GM18909 (cell line): Measurements from ENCODE around the gene MX1.
A peak's percentile ranks its signal among the peaks of the same experiment; 100 is the strongest.

Experiments used
- ATAC-seq: cut with Tn5 transposase; IDR thresholded peaks from one replicate; pipeline ENCODE4 v1.9.1; 2021; ENCODE audit warnings: mild to moderate bottlenecking; ENCODE audit not compliant: unreplicated experiment, poor library complexity

The MX1 gene

GRCh38 chr21:41458559-41458958, 32.5 kb downstream of the MX1 start:
- ATAC-seq: no peak

DNA sequence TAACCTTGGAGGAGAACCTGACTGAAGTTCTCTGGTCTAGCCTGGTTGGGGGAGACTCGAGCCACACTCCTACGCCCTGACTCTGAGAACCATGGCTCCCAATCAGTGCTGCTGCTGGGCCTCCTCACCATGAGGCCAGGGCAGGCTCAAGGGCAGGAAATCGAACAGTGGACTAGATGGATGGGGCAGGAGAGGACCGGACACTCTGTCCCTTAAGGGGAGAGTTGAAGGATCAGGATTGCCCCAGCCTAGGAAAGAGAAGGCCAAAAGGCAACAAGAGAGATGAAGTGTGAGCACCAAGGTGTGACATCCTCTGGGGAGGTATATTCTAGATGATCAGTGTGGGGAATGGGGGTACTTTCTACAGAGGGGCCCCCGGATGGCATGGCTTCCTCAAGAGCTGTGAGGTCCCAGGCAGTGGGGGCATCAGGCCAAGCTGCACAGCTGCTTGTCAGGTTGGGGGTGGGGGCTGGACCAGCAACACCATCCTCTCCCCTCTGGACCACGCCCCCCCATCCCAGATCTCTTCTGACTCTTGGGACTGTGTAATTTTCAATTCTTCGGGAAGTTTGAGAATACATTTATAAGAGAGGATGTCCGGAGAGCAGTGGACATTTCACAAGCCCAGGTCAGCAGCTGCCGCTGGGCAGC, 34.0 kb downstream of the MX1 start:
- ATAC-seq: no peak

DNA sequence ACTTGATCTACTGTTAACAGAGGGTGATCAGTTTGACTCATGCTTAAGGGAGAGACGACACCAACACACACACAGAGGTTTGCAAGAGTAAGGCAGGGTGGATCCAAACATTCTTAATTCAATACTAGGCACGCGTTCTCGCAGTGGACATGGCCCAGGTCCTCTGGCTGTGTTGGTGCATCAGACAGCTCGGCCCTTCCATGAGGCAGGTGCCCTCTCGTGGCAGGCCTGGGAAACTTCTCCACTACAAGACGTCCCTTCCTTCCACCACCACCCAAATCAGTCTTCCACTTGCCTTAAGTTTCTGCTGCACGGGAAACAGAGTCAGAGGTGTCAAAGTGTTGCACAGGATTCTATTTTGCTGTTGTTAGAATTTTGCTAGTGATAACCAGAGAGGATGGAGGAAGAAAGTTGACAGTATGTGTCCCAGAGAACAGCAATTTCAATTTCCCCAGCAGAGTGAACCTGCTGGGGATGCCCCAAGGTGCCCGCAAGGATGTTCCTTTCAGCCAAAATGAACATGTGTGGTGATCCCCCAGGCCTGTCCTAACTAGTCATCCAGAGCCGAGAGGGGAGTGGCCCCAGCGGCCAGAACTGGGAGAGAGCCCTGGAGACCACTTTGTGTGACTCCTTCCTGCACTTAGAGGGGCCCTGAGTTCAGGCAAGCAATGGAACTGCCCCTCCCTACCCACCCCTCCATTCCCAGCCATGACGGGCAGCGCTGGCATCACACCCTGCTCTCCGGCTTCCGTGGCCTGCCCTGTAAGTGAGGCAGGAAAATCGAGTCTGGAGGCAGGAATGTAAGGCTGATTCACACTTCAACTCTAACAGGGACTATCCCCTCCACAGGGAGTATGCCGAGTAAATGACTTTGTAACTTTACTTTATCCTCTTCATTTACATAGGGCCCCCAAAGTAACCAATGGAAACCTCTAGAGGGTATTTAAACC, 34.8 kb downstream of the MX1 start:
- peak; percentile 56 for ATAC-seq

GRCh38 chr21:41465176-41465781, 39.2 kb downstream of the MX1 start:
- ATAC-seq: no peak

- ATAC-seq: no peak
These were observed 40.2 kb downstream of the MX1 start for GRCh38 chr21:41466024-41466820.

DNA sequence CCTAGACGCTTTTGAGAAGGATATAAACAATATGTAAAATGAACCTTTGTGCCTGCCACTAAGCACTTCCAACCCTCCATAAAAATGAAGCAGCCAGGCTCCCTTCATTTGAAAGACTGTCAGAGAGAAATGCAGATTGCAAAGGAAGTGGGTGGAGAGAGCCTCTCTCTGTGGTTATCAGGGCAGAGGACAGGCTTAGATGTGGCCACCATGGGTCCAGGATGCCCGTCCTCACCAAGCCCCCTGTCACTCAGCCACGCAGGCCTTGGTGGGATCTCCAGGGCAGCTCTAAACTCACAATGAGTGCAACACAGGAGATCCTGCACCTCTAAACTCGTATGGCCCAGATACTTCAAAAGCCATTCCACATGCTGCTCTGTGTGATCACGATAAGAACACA, 44.0 kb downstream of the MX1 start:
- ATAC-seq: no peak

- ATAC-seq: no peak
These were observed 46.9 kb downstream of the MX1 start for GRCh38 chr21:41472753-41473548.

- no peak for ATAC-seq
These were observed 49.8 kb downstream of the MX1 start for GRCh38 chr21:41475714-41476420.

- ATAC-seq: no peak
These were observed 51.7 kb downstream of the MX1 start for GRCh38 chr21:41477641-41478318.

DNA sequence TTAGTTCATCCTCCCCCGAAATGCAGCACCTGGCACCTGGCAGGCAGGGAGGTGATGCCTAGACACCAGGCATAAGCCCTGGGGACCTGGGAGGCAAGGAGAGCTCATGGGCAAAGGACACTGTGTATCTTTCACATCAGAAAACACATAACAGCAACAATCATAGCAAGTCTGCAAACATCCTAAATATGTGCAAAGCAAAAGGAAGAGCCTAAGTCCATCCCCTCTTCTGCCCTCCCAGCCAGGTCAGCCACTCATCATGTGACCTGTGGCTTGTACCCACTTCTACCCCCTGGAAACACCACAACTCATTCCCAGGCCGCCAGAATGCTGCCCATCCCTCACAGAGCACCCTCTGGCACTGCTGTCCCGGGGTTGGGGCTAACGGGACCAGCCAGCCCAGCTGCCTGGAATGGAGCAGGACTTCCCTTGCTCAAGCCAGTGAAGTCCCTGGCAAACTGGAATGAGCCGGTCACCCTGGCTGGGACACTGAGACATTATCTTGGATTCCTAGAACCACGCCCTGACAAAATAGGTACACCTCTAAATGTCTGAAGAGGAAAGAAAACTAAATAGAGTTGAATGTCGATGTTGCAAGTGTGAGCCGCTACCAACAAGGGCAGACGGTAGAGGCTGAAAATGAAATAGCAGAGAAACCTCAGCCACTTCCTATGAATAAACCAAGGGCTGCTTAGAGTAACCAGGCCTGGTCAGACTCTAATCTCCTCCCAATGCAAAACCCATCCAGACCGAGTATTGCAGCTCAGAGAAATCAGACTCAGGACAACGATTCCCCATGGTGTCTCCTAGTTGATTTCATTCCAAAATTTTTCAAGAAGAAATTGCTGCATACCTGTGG, 52.5 kb downstream of the MX1 start:
- no peak for ATAC-seq

GRCh38 chr21:41479686-41480085, 53.6 kb downstream of the MX1 start:
- no peak for ATAC-seq

DNA sequence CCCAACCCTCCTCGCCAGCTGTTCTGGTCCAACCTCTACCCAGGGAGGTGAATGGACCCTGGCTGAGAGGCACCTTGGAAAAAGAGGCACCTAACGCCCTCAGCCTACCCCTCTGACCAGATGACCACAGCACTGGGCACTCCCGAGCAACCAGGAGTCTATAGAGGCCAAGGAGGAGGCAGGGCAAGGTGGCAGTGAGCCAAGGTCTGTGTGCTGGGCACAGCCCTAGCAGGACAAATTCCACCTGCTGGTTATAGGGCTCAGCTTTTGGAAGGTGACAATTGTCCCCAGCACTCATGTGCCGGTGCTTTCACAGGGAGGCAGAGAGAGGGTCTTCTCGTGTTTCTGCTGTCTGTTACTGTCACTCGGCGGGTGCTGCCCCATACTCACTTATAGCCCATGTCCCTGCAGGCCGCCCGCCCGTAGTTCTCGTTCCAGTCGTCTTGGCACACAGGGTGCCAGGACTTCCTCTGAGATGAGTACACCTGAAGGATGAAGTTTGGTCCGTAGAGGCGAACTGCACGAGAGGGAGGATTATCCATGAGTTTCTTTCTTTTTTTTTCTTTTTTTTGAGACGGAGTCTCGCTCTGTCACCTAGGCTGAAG, 54.1 kb downstream of the MX1 start:
- ATAC-seq: no peak

DNA sequence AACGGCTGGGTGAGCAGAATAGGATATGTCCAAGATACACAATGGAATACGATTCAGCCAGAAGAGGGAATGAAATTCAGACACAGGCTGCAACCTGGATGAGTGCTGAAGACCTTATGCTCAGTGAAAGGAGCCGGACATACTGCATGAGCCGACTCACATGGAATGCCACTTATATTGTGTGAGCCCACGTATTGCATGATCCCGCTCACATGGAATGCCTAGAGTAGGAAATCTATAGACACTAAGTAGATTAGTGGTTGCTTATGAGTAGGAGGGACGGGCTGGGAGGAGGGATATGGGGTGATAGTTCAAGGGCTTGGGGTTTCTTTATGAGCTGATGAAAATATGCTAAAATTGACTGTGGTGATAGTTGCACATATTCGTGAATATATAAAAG, 55.2 kb downstream of the MX1 start:
- no peak for ATAC-seq

DNA sequence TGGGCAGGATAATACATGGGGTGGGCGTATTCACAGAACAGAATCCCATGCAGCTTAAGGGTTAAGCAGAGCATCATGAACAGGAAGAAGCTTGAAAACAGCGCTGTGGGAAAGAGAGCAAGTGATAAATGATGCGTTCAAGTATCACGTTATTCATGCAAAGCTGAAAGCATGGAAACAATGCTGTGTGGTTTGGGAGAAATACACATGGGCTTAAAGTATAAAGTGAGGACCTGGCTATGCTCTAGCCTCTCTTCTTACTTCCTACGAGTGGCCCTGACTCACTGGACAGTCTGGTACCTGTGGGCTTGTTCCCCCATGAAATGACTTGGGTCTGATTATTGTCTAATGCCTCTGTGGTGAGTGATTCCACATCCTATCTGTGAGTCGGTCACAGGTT, 56.3 kb downstream of the MX1 start:
- no peak for ATAC-seq

GRCh38 chr21:41482980-41483379, 56.9 kb downstream of the MX1 start:
- no peak for ATAC-seq

DNA sequence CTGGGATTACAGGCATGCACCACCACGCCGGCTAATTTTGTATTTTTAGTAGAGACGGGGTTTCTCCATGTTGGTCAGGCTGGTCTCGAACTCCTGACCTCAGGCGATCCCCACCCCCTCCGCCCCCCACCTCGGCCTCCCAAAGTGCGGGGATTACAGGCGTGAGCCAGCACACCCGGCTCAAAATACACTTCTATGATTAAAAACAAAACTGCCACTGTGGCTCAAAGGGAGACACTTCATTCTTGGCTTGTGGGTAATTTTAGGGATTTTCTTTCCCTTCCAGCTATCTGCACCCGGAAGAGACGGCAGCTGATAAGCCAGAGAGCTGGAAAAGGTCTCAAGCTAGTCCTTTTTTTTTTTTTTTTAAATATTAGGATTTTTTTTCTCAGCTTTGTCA, 57.4 kb downstream of the MX1 start:
- no peak for ATAC-seq

GRCh38 chr21:41483973-41484372, 57.9 kb downstream of the MX1 start:
- no peak for ATAC-seq
